ENCODE results near the gene PCTP. TPM values are rescaled to one million over a fixed set of nuclear protein-coding genes. Genes with fewer than 3 reads are reported as not detected.

The PCTP gene
- polyA plus RNA-seq, 1 donor: 11.6 TPM

GRCh38 chr17:55727920-55728319, 22.9 kb upstream of the PCTP start:
- DNase-seq (ENCODE audit: low read depth): no peak

GRCh38 chr17:55728361-55728760, 22.5 kb upstream of the PCTP start:
- DNase-seq (ENCODE audit: low read depth): no peak

- no peak for DNase-seq (ENCODE audit: low read depth)
Measured at GRCh38 chr17:55728833-55729232, 22.0 kb upstream of the PCTP start.

GRCh38 chr17:55729484-55729883, 21.4 kb upstream of the PCTP start:
- DNase-seq (ENCODE audit: low read depth): no peak

- DNase-seq (ENCODE audit: low read depth): no peak
Measured at GRCh38 chr17:55730380-55730779, 20.5 kb upstream of the PCTP start.

- DNase-seq (ENCODE audit: low read depth): no peak
Measured at GRCh38 chr17:55730808-55731207, 20.0 kb upstream of the PCTP start.

GRCh38 chr17:55731586-55732250, 19.1 kb upstream of the PCTP start:
- DNase-seq (ENCODE audit: low read depth): no peak

- DNase-seq (ENCODE audit: low read depth): no peak
Measured at GRCh38 chr17:55734128-55734781, 16.6 kb upstream of the PCTP start.

- DNase-seq (ENCODE audit: low read depth): no peak
Measured at GRCh38 chr17:55735731-55736405, 15.0 kb upstream of the PCTP start.

- no peak for DNase-seq (ENCODE audit: low read depth)
Measured at GRCh38 chr17:55737976-55738501, 12.8 kb upstream of the PCTP start.

GRCh38 chr17:55740511-55741355, 10.1 kb upstream of the PCTP start:
- no peak for DNase-seq (ENCODE audit: low read depth)

GRCh38 chr17:55741356-55741700, 9.5 kb upstream of the PCTP start:
- DNase-seq (ENCODE audit: low read depth): no peak

- no peak for DNase-seq (ENCODE audit: low read depth)
Measured at GRCh38 chr17:55742272-55743102, 8.4 kb upstream of the PCTP start.

- DNase-seq (ENCODE audit: low read depth): no peak
Measured at GRCh38 chr17:55743103-55743679, 7.7 kb upstream of the PCTP start.

- no peak for DNase-seq (ENCODE audit: low read depth)
Measured at GRCh38 chr17:55745258-55745657, 5.6 kb upstream of the PCTP start.

- no peak for DNase-seq (ENCODE audit: low read depth)
Measured at GRCh38 chr17:55746466-55746865, 4.4 kb upstream of the PCTP start.

GRCh38 chr17:55747209-55747608, 3.6 kb upstream of the PCTP start:
- no peak for DNase-seq (ENCODE audit: low read depth)

GRCh38 chr17:55748841-55749240, 2.0 kb upstream of the PCTP start:
- no peak for DNase-seq (ENCODE audit: low read depth)

GRCh38 chr17:55749985-55750384, 866 bp upstream of the PCTP start:
- DNase-seq (ENCODE audit: low read depth): no peak

- no peak for DNase-seq (ENCODE audit: low read depth)
Measured at GRCh38 chr17:55751720-55752250, 934 bp downstream of the PCTP start.

Measured in forelimb muscle (tissue), 1 donor.